WTC11 (cell line): ENCODE data around the gene PRKN. TPM values are rescaled to one million over a fixed set of nuclear protein-coding genes. Genes with fewer than 3 reads are reported as not detected.

ENCODE experiments used
- ATAC-seq: fragments of 200-7000 bp; cut with Tn5 transposase; 2 replicates; pipeline ENCODE4 v1.10.0; 2021; ENCODE audit warnings: mild to moderate bottlenecking, moderate library complexity
- CTCF ChIA-PET: fragments of 300-600 bp; sonication (Branson Sonifier 250); formaldehyde crosslinking; loops from one replicate; lab custom pipeline; 2021; ENCODE audit warnings: antibody characterized with exemption; lab: Charles Lee
- POLR2A ChIA-PET: fragments of 350-600 bp; sonication (Branson Sonifier 250); formaldehyde crosslinking; loops from one replicate; lab custom pipeline; 2021; ENCODE audit warnings: antibody characterized with exemption; lab: Charles Lee
- DNase-seq: peaks from one replicate; pipeline ENCODE4 v3.0.0; 2021; ENCODE audit warnings: low spot score
- H3K27ac Mint-ChIP-seq: 2 replicates; pipeline ENCODE4 v1.8.0; 2021; ENCODE audit warnings: mixed read lengths
- H3K27me3 Mint-ChIP-seq: 2 replicates; pipeline ENCODE4 v1.8.0; 2021; ENCODE audit warnings: low read depth, mild to moderate bottlenecking, moderate library complexity, mixed read lengths
- H3K36me3 Mint-ChIP-seq: 2 replicates; pipeline ENCODE4 v1.8.0; 2021; ENCODE audit warnings: mixed read lengths
- H3K4me1 Mint-ChIP-seq: 2 replicates; pipeline ENCODE4 v1.8.0; 2022; ENCODE audit warnings: mixed read lengths
- H3K4me3 Mint-ChIP-seq: 2 replicates; pipeline ENCODE4 v1.8.0; 2021; ENCODE audit warnings: mild to moderate bottlenecking, moderate library complexity, mixed read lengths
- H3K9me3 Mint-ChIP-seq: 2 replicates; pipeline ENCODE4 v1.8.0; 2021; ENCODE audit warnings: mixed read lengths
- ATF1 ChIP-seq: sonication (generic); formaldehyde crosslinking; IDR thresholded peaks from 2 replicates; pipeline ENCODE4 v1.8.1; 2023; ENCODE audit warnings: mild to moderate bottlenecking, moderate library complexity, missing genetic modification reagents
- ATF2 ChIP-seq: sonication (generic); formaldehyde crosslinking; IDR thresholded peaks from 2 replicates; pipeline ENCODE4 v1.8.1; 2022; ENCODE audit warnings: low read depth, missing genetic modification reagents, borderline replicate concordance
- CREB1 ChIP-seq: sonication (generic); formaldehyde crosslinking; IDR thresholded peaks from 2 replicates; pipeline ENCODE4 v1.8.0; 2023; ENCODE audit warnings: mild to moderate bottlenecking, missing genetic modification reagents
- CTCF ChIP-seq: fragments of 200-600 bp; IDR thresholded peaks from 2 replicates; pipeline ENCODE4 v1.8.0; 2022; ENCODE audit warnings: antibody characterized with exemption
- ERG ChIP-seq: fragments of 250-450 bp; sonication (Bioruptor Pico); IDR thresholded peaks from 2 replicates; pipeline ENCODE4 v1.8.0; 2021; ENCODE audit warnings: mild to moderate bottlenecking
- FOXP1 ChIP-seq: sonication (generic); formaldehyde crosslinking; IDR thresholded peaks from 2 replicates; pipeline ENCODE4 v1.8.0; 2022; ENCODE audit warnings: missing genetic modification reagents, mild to moderate bottlenecking, moderate library complexity, borderline replicate concordance
- GABPB1 ChIP-seq: sonication (generic); formaldehyde crosslinking; IDR thresholded peaks from 2 replicates; pipeline ENCODE4 v1.8.1; 2023; ENCODE audit warnings: mild to moderate bottlenecking, missing genetic modification reagents
- GRHL2 ChIP-seq: fragments of 250-450 bp; sonication (Bioruptor Pico); IDR thresholded peaks from 2 replicates; pipeline ENCODE4 v1.8.0; 2022; ENCODE audit warnings: mild to moderate bottlenecking, moderate library complexity; ENCODE audit not compliant: insufficient replicate concordance, severe bottlenecking
- JAZF1 ChIP-seq: fragments of 250-450 bp; sonication (Bioruptor Pico); IDR thresholded peaks from 2 replicates; pipeline ENCODE4 v1.9.0; 2021; ENCODE audit warnings: moderate library complexity, mild to moderate bottlenecking, inconsistent platforms
- MAX ChIP-seq: sonication (generic); formaldehyde crosslinking; IDR thresholded peaks from 2 replicates; pipeline ENCODE4 v1.8.0; 2022; ENCODE audit warnings: mild to moderate bottlenecking, missing genetic modification reagents
- MYBL2 ChIP-seq: sonication (generic); formaldehyde crosslinking; IDR thresholded peaks from 2 replicates; pipeline ENCODE4 v1.8.1; 2023; ENCODE audit warnings: mild to moderate bottlenecking, moderate library complexity, missing genetic modification reagents
- OVOL2 ChIP-seq: fragments of 250-450 bp; sonication (Bioruptor Pico); IDR thresholded peaks from 2 replicates; pipeline ENCODE4 v1.9.0; 2021; ENCODE audit warnings: mild to moderate bottlenecking, borderline replicate concordance
- STAT6 ChIP-seq: sonication (generic); formaldehyde crosslinking; conservative IDR thresholded peaks from 2 replicates; pipeline ENCODE4 v1.8.1; 2023; ENCODE audit warnings: mild to moderate bottlenecking, low read depth, missing genetic modification reagents, moderate library complexity
- USF1 ChIP-seq: sonication (generic); formaldehyde crosslinking; IDR thresholded peaks from 2 replicates; pipeline ENCODE4 v1.8.0; 2022; ENCODE audit warnings: mild to moderate bottlenecking, missing genetic modification reagents
- USF2 ChIP-seq: sonication (generic); formaldehyde crosslinking; IDR thresholded peaks from 2 replicates; pipeline ENCODE4 v1.8.1; 2023; ENCODE audit warnings: mild to moderate bottlenecking, missing genetic modification reagents, moderate library complexity
- ZNF281 ChIP-seq: sonication (generic); formaldehyde crosslinking; IDR thresholded peaks from 2 replicates; pipeline ENCODE4 v1.8.0; 2023; ENCODE audit warnings: mild to moderate bottlenecking, missing genetic modification reagents
- ZNF416 ChIP-seq: fragments of 250-450 bp; sonication (Bioruptor Pico); IDR thresholded peaks from 2 replicates; pipeline ENCODE4 v1.9.0; 2021; ENCODE audit warnings: mild to moderate bottlenecking, inconsistent platforms
- ZNF512 ChIP-seq: sonication (generic); formaldehyde crosslinking; IDR thresholded peaks from 2 replicates; pipeline ENCODE4 v1.8.1; 2022; ENCODE audit warnings: missing genetic modification reagents, borderline replicate concordance
- ZNF671 ChIP-seq: fragments of 250-450 bp; sonication (Bioruptor Pico); IDR thresholded peaks from 2 replicates; pipeline ENCODE4 v1.8.0; 2021; ENCODE audit warnings: mild to moderate bottlenecking
- total RNA-seq: library from RNA; stranded (reverse); gene quantifications from 3 replicates; pipeline ENCODE4 v1.2.3, GENCODE V29; 2021

PRKN gene
- total RNA-seq, 1 experiment from 2014 or later = 0.59 TPM

- TF ChIP-seq STAT6 (CRISPR knock-in tag) (no peak), ATF1 (CRISPR knock-in tag) (no peak), MAX (no peak), GRHL2 (no peak), FOXP1 (CRISPR knock-in tag) (no peak), USF2 (CRISPR knock-in tag) (no peak), ZNF671 (CRISPR knock-in tag) (no peak), MYBL2 (no peak)
Measured at GRCh38 chr6:162649271-162649670, 78.3 kb downstream of the PRKN start (continued).

- Mint-ChIP-seq H3K4me1 (peaks cover 3% of the 10 kb centered on the region), H3K9me3 (no peaks in the 10 kb centered on the region), H3K36me3 (no peaks in the 10 kb centered on the region)
- TF ChIP-seq OVOL2 (CRISPR knock-in tag) (no peak), USF1 (no peak), JAZF1 (CRISPR knock-in tag) (no peak), ZNF416 (CRISPR knock-in tag) (no peak), ERG (CRISPR knock-in tag) (no peak), CREB1 (CRISPR knock-in tag) (no peak), ZNF281 (no peak), GABPB1 (CRISPR knock-in tag) (no peak)
- TF ChIP-seq, all 79 proteins: peak for 0
- ATAC-seq = no peak; the same call in 1 of the 2 replicates
- Mint-ChIP-seq H3K27ac (no peak overlapping the region), H3K4me3 (no peak overlapping the region), H3K27me3 (no peaks in the 10 kb centered on the region)
- POLR2A ChIA-PET = no interaction called here
- DNase-seq = no peak
- CTCF ChIA-PET = no interaction called here
Measured at GRCh38 chr6:162644153-162644552, 83.4 kb downstream of the PRKN start.

GRCh38 chr6:162640756-162641155, 86.8 kb downstream of the PRKN start:
- ChIA-PET POLR2A (no interaction called here), CTCF (no interaction called here)
- no peaks in the 10 kb centered on the region for H3K36me3 Mint-ChIP-seq
- no peaks in the 10 kb centered on the region for H3K27me3 Mint-ChIP-seq
- H3K9me3 Mint-ChIP-seq = no peaks in the 10 kb centered on the region
- DNase-seq (no peak), ATAC-seq (no peak)
- H3K27ac Mint-ChIP-seq = no peak overlapping the region
- peaks cover 3% of the 10 kb centered on the region for H3K4me1 Mint-ChIP-seq
- H3K4me3 Mint-ChIP-seq = no peak overlapping the region
- TF ChIP-seq ATF2 (CRISPR knock-in tag) = no peak
- TF ChIP-seq ZNF512 = no peak
- no peak for TF ChIP-seq CTCF
- TF ChIP-seq ATF1 (CRISPR knock-in tag) = no peak
- TF ChIP-seq USF1 = no peak
- no peak for TF ChIP-seq MYBL2
